ENCODE data around the gene TMEM165.

TMEM165 gene

GRCh38 chr4:55411621-55412020, 15.9 kb downstream of the TMEM165 start:
- no peak for TF ChIP-seq CTCF (IDR thresholded peaks at IDR 0.05)

GRCh38 chr4:55416176-55416575, 20.4 kb downstream of the TMEM165 start:
- no peak for TF ChIP-seq CTCF (IDR thresholded peaks at IDR 0.05)

- TF ChIP-seq CTCF (IDR thresholded peaks at IDR 0.05), result no peak
Observed at GRCh38 chr4:55424791-55425190, 29.0 kb downstream of the TMEM165 start.

- no peak for TF ChIP-seq CTCF (IDR thresholded peaks at IDR 0.05)
Observed at GRCh38 chr4:55431710-55432336, 36.1 kb downstream of the TMEM165 start.

- no peak for TF ChIP-seq CTCF (IDR thresholded peaks at IDR 0.05)
Observed at GRCh38 chr4:55435141-55435841, 39.5 kb downstream of the TMEM165 start.

- TF ChIP-seq CTCF (IDR thresholded peaks at IDR 0.05), result no peak
Observed at GRCh38 chr4:55437356-55437796, 41.6 kb downstream of the TMEM165 start.

GRCh38 chr4:55437823-55438222, 42.1 kb downstream of the TMEM165 start:
- TF ChIP-seq CTCF (IDR thresholded peaks at IDR 0.05), result no peak

All from LNCAP (cell line).